HepG2 (cell line): ENCODE results near the gene NPHP4. TPM values are rescaled to one million over a fixed set of nuclear protein-coding genes. Genes with fewer than 3 reads are reported as not detected.
A peak's percentile ranks its signal among the peaks of the same experiment; 100 is the strongest.

Experiments
- ATAD3A ChIP-seq: sonication (generic); formaldehyde crosslinking; IDR thresholded peaks from 2 replicates; pipeline ENCODE4 v1.4.0; 2020; ENCODE audit warnings: missing genetic modification reagents
- ATF7-NPFF ChIP-seq: sonication (generic); formaldehyde crosslinking; IDR thresholded peaks from 2 replicates; pipeline ENCODE4 v1.8.1; 2023; ENCODE audit warnings: mild to moderate bottlenecking, low read depth, missing genetic modification reagents, moderate library complexity
- ETV5 ChIP-seq: IDR thresholded peaks from 2 replicates; pipeline ENCODE4 v1.6.1; 2018; ENCODE audit warnings: missing biosample characterization, missing genetic modification reagents, inconsistent platforms, borderline replicate concordance
- FOXC1 ChIP-seq: sonication (generic); formaldehyde crosslinking; IDR thresholded peaks from 2 replicates; pipeline ENCODE4 v1.8.0; 2022; ENCODE audit warnings: mild to moderate bottlenecking, missing genetic modification reagents, borderline replicate concordance
- GTF2F1 ChIP-seq: fragments of 150-350 bp; IDR thresholded peaks from 2 replicates; pipeline ENCODE4 v1.6.1; 2014; ENCODE audit warnings: low read length
- KDM5A ChIP-seq: fragments of 200-600 bp; sonication (generic); IDR thresholded peaks from 2 replicates; pipeline ENCODE4 v1.7.0; 2018; ENCODE audit warnings: antibody characterized with exemption, mild to moderate bottlenecking, low read length, borderline replicate concordance
- MIER3 ChIP-seq: IDR thresholded peaks from 2 replicates; pipeline ENCODE4 v1.6.1; 2016; ENCODE audit warnings: missing compliant biosample characterization, borderline replicate concordance
- PTBP1 ChIP-seq: fragments of 200-400 bp; formaldehyde crosslinking; IDR thresholded peaks from 2 replicates; pipeline ENCODE4 v1.6.1; 2018; ENCODE audit warnings: low read length, low read depth; ENCODE audit not compliant: poor library complexity, severe bottlenecking
- RBM39 ChIP-seq: fragments of 200-400 bp; formaldehyde crosslinking; IDR thresholded peaks from one replicate; pipeline ENCODE4 v1.6.1; 2018; ENCODE audit warnings: antibody characterized with exemption, mild to moderate bottlenecking, low read depth, low read length; ENCODE audit not compliant: poor library complexity, severe bottlenecking
- ZFP36L2 ChIP-seq: sonication (generic); formaldehyde crosslinking; IDR thresholded peaks from 2 replicates; pipeline ENCODE4 v1.4.0; 2020; ENCODE audit warnings: missing genetic modification reagents
- ZNF430 ChIP-seq: sonication (generic); formaldehyde crosslinking; IDR thresholded peaks from 2 replicates; pipeline ENCODE4 v1.9.0; 2021; ENCODE audit warnings: mild to moderate bottlenecking, missing genetic modification reagents
- ZNF652 ChIP-seq: IDR thresholded peaks from 2 replicates; pipeline ENCODE4 v1.6.1; 2016; ENCODE audit warnings: low read depth, borderline replicate concordance
- ZNF709 ChIP-seq: sonication (generic); formaldehyde crosslinking; IDR thresholded peaks from 2 replicates; pipeline ENCODE4 v1.5.0; 2020; ENCODE audit warnings: mild to moderate bottlenecking, missing genetic modification reagents
- polyA plus RNA-seq, 8 experiments: library from polyadenylated mRNA; depleted of rRNA in 3 of 8; stranded (reverse) in 7 of 8; unstranded in 1 of 8; fragments of >200 nt; fragmentation: Illumina TruSeq in 4 of 8; extraction: Trizol in 4 of 8; gene quantifications; 2 replicates each; pipeline versions ENCODE4 v1.2.1 to v1.2.3, GENCODE V29; 2011 to 2016; ENCODE audit warnings: low read depth in 4 of 8, missing spikeins in 1 of 8, mixed read lengths in 1 of 8; ENCODE audit not compliant: insufficient read depth in 1 of 8
- total RNA-seq, 5 experiments: library from RNA; depleted of rRNA; stranded (reverse); fragments of >200 nt; fragmentation: Illumina TruSeq; extraction: Trizol; gene quantifications; 2 replicates each; pipeline ENCODE4 v1.2.3, GENCODE V29; 2016; ENCODE audit warnings: low read depth in 1 of 5
- TF ChIP-seq, protein P1 (sequence below): sonication (generic); formaldehyde crosslinking; conservative IDR thresholded peaks from 2 replicates; pipeline ENCODE4 v1.4.0; 2020; ENCODE audit warnings: missing genetic modification reagents
- TF ChIP-seq, protein P2 (sequence below): sonication (generic); formaldehyde crosslinking; IDR thresholded peaks from 2 replicates; pipeline ENCODE4 v1.4.0; 2020; ENCODE audit warnings: mild to moderate bottlenecking, missing genetic modification reagents
- TF ChIP-seq, protein P3 (sequence below): IDR thresholded peaks from 2 replicates; pipeline ENCODE4 v1.6.1; 2018; ENCODE audit warnings: missing genetic modification reagents
- TF ChIP-seq, protein P4 (sequence below): sonication (generic); formaldehyde crosslinking; conservative IDR thresholded peaks from 2 replicates; pipeline ENCODE4 v1.8.0; 2022; ENCODE audit warnings: low read depth, missing genetic modification reagents
- TF ChIP-seq, protein P5 (sequence below): sonication (generic); formaldehyde crosslinking; IDR thresholded peaks from 2 replicates; pipeline ENCODE4 v1.5.1; 2020; ENCODE audit warnings: missing genetic modification reagents, mild to moderate bottlenecking, borderline replicate concordance

The NPHP4 gene
- total and polyA plus RNA-seq, 2 of the 13 experiments (the other 11 are each of a cell fraction or from before 2014, with no cell fraction given), result 4.4 to 6.8 TPM

DNA sequence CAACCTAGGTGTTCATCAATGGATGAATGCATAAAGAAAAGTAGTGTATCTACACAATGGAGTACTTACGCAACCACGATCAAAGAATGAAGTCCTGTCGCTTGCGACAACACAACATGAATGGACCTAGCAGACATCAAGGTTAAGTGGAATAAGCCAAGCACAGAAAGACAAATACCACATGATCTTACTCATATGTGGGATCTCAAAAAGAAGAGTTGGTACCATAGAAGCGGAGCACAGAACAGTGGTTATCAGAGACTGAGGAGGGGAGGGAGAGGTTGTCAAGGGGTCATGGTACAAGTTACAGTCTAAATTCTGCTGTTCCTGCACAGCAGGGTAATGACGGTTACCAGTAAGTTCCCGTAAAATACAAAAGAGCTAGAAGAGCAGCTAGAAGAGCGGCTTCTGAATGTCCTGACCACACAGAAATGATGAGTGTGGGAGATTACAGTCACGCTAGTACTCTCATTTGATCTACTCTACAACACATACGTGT is 36.7 kb downstream of the NPHP4 start (continued):
- TF ChIP-seq ZNF430 (CRISPR knock-in tag) (peak; percentile 67; the same call in 1 of the 2 replicates), MIER3 (0 out of 2 replicates have a peak, but pooled peaks have one; percentile 66), ZNF652 (CRISPR knock-in tag) (no peak), ZFP36L2 (CRISPR knock-in tag) (no peak), ETV5 (CRISPR knock-in tag) (peak; percentile 52; the same call in 1 of the 2 replicates), RBM39 (no peak), KDM5A (no peak), ZNF709 (CRISPR knock-in tag) (no peak), PTBP1 (no peak), GTF2F1 (no peak), FOXC1 (no peak), ATAD3A (CRISPR knock-in tag) (no peak), ATF7-NPFF (CRISPR knock-in tag) (0 out of 2 replicates have a peak, but pooled peaks have one; percentile 35)
- TF ChIP-seq, protein P1, sequence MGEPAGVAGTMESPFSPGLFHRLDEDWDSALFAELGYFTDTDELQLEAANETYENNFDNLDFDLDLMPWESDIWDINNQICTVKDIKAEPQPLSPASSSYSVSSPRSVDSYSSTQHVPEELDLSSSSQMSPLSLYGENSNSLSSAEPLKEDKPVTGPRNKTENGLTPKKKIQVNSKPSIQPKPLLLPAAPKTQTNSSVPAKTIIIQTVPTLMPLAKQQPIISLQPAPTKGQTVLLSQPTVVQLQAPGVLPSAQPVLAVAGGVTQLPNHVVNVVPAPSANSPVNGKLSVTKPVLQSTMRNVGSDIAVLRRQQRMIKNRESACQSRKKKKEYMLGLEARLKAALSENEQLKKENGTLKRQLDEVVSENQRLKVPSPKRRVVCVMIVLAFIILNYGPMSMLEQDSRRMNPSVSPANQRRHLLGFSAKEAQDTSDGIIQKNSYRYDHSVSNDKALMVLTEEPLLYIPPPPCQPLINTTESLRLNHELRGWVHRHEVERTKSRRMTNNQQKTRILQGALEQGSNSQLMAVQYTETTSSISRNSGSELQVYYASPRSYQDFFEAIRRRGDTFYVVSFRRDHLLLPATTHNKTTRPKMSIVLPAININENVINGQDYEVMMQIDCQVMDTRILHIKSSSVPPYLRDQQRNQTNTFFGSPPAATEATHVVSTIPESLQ (CRISPR knock-in tag), result no peak
- TF ChIP-seq, protein P2, sequence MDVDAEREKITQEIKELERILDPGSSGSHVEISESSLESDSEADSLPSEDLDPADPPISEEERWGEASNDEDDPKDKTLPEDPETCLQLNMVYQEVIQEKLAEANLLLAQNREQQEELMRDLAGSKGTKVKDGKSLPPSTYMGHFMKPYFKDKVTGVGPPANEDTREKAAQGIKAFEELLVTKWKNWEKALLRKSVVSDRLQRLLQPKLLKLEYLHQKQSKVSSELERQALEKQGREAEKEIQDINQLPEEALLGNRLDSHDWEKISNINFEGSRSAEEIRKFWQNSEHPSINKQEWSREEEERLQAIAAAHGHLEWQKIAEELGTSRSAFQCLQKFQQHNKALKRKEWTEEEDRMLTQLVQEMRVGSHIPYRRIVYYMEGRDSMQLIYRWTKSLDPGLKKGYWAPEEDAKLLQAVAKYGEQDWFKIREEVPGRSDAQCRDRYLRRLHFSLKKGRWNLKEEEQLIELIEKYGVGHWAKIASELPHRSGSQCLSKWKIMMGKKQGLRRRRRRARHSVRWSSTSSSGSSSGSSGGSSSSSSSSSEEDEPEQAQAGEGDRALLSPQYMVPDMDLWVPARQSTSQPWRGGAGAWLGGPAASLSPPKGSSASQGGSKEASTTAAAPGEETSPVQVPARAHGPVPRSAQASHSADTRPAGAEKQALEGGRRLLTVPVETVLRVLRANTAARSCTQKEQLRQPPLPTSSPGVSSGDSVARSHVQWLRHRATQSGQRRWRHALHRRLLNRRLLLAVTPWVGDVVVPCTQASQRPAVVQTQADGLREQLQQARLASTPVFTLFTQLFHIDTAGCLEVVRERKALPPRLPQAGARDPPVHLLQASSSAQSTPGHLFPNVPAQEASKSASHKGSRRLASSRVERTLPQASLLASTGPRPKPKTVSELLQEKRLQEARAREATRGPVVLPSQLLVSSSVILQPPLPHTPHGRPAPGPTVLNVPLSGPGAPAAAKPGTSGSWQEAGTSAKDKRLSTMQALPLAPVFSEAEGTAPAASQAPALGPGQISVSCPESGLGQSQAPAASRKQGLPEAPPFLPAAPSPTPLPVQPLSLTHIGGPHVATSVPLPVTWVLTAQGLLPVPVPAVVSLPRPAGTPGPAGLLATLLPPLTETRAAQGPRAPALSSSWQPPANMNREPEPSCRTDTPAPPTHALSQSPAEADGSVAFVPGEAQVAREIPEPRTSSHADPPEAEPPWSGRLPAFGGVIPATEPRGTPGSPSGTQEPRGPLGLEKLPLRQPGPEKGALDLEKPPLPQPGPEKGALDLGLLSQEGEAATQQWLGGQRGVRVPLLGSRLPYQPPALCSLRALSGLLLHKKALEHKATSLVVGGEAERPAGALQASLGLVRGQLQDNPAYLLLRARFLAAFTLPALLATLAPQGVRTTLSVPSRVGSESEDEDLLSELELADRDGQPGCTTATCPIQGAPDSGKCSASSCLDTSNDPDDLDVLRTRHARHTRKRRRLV (CRISPR knock-in tag), result no peak
- TF ChIP-seq, protein P3, sequence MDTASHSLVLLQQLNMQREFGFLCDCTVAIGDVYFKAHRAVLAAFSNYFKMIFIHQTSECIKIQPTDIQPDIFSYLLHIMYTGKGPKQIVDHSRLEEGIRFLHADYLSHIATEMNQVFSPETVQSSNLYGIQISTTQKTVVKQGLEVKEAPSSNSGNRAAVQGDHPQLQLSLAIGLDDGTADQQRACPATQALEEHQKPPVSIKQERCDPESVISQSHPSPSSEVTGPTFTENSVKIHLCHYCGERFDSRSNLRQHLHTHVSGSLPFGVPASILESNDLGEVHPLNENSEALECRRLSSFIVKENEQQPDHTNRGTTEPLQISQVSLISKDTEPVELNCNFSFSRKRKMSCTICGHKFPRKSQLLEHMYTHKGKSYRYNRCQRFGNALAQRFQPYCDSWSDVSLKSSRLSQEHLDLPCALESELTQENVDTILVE, result peak; percentile 72
- TF ChIP-seq, protein P4, sequence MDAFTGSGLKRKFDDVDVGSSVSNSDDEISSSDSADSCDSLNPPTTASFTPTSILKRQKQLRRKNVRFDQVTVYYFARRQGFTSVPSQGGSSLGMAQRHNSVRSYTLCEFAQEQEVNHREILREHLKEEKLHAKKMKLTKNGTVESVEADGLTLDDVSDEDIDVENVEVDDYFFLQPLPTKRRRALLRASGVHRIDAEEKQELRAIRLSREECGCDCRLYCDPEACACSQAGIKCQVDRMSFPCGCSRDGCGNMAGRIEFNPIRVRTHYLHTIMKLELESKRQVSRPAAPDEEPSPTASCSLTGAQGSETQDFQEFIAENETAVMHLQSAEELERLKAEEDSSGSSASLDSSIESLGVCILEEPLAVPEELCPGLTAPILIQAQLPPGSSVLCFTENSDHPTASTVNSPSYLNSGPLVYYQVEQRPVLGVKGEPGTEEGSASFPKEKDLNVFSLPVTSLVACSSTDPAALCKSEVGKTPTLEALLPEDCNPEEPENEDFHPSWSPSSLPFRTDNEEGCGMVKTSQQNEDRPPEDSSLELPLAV (CRISPR knock-in tag), result no peak
- TF ChIP-seq, protein P5, sequence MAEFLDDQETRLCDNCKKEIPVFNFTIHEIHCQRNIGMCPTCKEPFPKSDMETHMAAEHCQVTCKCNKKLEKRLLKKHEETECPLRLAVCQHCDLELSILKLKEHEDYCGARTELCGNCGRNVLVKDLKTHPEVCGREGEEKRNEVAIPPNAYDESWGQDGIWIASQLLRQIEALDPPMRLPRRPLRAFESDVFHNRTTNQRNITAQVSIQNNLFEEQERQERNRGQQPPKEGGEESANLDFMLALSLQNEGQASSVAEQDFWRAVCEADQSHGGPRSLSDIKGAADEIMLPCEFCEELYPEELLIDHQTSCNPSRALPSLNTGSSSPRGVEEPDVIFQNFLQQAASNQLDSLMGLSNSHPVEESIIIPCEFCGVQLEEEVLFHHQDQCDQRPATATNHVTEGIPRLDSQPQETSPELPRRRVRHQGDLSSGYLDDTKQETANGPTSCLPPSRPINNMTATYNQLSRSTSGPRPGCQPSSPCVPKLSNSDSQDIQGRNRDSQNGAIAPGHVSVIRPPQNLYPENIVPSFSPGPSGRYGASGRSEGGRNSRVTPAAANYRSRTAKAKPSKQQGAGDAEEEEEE (CRISPR knock-in tag), result no peak
